NCI-H446 treated with DMSO at 0.1 percent for 48 hours (cell line): ENCODE results near the gene DNAAF9.

Experiments
- DNase-seq: peaks from one replicate; lab custom pipeline; 2025; lab: John Stamatoyannopoulos, UW

DNAAF9 gene

DNA sequence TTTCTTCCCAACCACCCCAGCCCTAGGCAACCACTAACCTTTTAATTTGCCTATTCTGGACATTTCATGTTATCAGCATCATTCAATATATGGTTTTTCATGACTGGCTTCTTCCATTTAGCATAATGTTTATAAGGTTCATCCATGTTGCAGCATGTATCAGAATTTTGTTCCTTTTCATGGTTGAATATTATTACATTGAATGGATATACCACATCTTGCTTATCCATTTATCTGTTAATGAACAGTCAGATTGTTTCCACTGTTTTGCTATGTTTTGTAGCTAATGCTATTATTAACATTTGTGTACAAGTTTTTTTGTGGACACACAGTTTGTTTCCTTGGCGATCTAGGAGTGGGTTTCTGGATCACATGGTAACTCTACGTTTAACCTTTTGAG lies 3.0 kb upstream of the DNAAF9 start:
- no peak for DNase-seq

DNA sequence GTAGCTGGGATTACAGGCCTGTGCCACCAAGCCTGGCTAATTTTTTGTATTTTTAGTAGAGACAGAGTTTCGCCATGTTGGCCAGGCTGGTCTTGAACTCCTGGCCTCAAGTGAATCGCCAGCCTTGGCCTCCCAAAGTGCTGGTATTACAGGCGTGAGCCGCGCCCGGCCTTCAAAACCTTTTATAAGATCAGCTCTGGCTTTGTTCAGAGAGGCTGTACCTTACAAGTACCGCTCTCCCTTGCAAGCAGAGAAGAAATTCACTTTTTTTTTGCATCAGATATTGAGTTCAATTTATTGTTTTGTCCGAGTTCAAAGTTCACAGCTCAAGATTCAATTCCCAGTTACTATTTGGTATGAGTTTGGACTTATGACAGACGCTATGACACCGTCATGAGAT lies 1.9 kb upstream of the DNAAF9 start:
- DNase-seq: no peak

DNA sequence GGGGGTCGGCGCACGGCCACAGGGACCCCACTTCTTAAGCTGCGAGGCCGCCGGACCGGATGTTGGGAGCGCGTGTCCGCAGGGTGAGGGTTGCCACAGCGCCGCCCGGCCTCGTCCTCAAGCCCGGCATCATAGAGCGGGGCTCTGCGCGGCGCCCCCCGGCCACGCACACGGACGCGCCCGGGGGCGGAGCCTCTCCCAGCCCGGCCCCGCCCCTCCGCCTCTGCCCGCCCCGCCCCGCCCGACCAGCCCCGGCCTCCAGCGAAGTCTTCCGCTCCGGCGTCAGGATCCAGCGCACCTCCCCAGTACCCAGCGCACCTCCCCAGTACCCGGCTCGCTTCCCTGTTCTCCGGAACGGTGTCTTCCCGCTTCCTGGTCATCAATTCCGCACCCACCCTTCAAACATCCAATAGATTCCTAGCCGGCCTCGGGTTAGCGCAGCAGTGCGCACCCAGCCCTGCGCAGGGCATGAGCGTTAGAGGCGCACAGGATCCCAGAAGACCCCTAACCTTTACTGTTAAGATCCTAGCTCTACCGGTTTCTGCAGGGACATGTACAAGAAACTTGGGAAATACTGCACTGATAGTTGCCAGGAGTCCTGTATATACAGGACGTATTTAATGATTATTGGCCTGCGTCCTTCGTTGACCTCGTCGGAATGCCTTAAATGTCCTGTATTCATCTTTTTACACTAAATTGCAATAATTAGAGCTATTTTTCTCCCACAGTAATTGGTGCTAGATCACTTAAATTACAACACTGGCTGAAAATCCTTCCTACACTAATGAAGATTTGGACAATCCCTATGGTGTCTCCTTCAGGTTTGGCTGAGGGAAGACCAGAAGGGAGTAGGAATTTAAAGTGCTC lies 535 bp upstream of the DNAAF9 start:
- DNase-seq: peak; percentile 43

DNA sequence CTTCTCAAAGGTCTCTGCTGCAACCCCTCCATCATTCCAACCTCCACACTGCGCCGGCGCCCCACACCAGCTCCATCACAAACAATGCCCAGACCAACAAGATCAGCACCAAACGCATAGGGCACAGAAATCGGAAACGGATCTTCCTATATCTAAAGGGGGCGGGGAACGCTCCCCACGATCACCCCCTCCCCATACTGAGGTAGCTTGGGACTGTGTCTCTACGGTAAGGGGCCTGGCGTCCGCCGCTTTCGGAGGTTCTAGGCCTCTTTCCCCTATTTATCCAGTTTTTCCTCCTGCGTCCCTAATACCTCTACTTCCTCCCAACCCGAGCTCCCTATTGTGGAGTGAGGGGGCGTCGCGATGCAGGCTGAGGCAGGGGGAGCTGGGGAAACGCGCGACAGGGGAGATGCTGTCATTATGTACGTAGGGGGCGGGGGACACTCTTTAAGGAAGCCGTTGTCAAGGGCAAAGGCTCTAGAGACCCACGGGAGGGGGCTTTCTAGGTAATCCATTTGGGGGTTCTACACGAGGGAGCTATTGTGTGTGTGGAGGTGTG lies 909 bp downstream of the DNAAF9 start:
- no peak for DNase-seq

DNA sequence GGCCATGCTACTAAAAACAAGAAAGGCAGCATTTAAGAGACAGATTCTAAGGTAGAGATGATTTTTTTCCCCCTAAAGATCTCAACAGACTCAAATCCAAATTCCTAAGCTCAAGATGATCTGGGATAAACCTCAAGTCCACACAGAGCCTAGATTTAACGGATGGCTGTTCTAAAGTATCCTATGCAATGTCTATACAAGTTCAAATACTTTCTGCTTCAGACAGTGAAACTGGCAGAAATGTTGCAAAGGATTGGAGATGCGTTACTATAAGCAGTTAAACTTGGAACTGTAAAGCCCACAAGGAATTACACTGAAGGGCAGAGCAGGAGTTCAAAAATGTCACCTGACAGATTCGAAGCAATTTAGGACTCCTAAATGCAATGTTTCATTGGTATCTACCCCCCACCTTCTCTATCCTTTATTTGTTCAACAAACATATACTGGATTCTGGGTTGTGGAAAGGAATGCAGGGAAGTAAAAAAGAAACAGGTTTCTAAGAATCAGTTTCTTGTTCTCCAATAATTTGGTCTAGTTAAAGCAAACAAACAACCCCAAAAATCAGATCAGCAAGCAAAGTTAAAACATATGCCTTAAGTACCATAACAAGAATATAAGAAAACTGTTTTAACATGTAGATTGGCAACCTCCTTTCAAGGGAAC lies 1.6 kb downstream of the DNAAF9 start:
- DNase-seq: no peak

DNA sequence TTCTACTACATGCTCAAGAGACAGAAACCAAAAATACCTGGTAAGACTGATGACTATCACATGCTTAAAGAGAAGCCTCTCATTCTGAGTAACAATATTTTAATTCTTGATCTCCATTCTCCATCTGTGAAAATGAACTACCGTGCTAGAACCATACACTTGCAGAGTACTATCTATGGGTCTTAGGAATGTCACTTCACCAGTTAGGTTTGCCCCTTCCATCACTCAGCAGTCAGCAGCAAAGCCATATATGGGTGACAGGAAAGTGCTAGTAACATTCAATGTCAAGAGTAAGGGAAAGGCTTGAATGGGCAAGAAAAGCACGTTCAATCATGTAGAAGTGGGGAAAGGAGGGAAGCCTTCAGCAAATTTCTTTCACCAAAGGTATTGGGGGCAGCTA lies 2.3 kb downstream of the DNAAF9 start:
- DNase-seq: no peak

DNA sequence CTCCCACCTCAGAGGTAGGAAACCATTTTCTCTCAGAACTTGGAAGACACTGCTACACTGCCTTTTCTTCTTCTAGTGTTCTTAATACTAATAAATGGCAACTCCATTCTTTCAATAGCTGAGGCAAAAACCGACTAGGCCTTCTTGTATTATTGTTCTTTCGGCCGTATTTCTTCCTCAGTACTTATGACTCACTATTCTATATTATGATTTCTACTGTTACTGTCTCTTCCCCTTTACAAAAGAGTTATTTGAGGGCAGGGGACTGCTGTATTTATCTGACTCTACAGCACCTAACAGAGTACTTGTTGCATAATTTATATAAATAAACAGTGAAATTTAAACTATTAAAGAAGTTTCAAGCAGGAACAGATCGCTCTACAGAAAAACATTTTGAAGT lies 3.1 kb downstream of the DNAAF9 start:
- DNase-seq: no peak

DNA sequence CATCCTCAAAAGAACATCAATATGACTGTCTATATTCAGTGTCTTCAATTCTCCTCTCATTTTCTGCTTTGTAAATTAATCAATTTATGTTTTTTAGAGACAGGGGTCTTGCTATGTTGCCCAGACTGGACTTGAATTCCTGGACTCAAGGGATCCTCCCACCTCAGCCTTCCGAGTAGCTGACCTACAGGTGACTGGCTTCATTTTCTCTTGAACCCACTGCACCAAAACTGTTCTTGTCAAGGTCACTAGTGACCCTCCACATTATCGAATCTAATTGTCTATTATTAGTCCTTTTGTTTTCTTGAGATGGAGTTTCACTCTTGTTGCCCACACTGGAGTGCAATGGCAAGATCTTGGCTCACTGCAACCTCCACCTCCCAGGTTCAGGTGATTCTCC lies 3.7 kb downstream of the DNAAF9 start:
- DNase-seq: no peak

DNA sequence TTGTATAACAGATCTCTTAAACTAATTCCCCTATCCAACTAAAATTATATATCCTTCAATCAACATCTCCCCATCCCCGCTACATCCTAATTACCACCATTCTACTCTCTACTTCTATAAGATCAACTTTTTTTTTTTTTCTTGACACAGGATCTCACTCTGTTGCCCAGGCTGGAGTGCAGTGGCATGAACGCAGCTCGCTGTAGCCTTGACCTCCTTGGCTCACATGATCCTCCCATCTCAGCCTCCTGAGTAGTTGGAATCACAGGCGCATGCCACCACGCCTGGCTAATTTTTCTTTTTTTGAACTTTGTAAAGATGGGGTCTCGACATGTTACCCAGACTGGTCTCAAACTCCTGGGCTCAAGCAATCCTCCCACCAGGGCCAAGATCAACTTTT lies 5.0 kb downstream of the DNAAF9 start:
- no peak for DNase-seq

DNA sequence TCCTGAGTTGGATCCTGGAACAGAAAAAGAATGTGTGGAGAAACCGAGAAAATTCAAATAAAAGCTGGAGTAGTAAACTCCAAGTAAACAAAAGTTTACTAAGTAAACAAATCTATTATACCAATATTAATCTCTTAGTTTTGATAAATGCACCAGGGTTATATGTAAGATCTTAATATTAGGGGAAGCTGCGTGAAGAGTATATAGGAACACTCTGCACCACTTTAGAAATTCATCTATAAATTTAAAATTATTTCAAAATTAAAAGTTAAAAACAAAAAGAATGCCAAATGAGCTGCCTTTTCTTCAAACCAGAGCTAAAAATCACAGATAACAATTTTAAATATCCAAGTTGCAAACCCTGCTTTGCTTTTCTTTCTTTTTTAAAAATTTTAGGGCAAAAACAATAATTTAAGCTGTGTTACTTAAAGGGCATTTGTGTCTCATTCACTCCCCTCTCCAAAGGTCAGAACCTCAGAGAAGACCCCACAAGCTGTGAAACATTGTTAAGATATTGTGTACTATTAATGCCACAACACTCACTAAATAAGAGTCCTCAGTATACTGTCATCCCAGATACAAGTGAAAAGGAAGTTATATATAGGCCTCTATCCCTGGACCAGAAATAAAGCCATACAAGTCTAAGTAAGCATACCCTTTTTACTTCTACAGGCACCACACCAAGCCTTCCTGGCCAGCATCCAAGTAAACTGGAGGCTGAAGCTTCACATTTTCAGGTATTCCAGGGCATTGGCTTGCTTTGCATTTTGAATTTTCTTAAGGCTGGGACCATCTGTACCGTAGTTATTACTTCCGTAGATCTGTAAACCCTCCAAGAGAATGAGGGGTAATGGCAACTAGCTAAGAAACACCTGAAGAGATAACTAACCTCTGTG lies 7.0 kb downstream of the DNAAF9 start:
- no peak for DNase-seq

DNA sequence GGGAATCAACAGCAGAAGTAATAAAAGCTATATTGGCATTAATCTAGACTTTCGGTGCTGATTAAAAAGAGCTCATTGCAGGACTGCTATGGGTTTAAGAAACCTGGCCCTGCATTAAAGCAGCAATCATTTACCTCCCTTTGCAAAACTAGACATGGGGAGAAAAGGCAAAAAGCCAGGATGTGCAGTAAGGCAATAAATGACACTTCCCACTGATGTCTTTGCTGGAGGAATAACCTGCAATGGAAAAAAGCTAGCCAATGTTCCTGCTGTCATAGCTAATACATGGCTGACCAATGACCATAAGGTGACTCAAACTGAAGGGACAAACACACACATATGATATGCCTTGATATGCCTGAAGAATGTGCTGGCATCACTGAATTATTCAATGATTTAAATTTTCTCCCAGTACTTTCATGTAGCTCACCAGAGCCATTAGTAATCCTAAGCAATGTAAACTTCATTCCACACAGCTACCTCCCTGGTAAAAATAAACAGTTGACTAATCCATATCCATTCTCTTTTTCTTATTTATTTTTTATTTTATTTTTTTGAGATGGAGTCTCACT lies 8.7 kb downstream of the DNAAF9 start:
- no peak for DNase-seq

DNA sequence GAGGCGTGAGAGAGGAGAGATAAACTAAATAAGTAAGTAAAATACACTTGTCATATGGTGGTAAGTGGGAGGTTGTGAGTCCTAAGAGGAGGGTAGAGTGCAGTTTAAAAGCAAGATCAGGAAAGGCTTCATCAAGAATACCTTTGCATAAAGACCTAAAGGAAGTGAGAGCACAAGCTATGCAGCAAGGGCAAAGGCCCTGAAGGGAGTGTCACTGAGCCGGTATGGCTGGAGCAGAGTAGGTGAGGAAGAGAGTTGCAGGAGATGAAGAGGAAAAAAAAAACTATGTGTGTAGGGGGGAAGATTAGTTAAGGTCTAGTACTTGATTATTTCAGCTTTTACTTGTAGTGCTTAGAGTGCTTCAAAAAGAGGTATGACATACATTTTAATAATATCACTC lies 11.0 kb downstream of the DNAAF9 start:
- DNase-seq: no peak

DNA sequence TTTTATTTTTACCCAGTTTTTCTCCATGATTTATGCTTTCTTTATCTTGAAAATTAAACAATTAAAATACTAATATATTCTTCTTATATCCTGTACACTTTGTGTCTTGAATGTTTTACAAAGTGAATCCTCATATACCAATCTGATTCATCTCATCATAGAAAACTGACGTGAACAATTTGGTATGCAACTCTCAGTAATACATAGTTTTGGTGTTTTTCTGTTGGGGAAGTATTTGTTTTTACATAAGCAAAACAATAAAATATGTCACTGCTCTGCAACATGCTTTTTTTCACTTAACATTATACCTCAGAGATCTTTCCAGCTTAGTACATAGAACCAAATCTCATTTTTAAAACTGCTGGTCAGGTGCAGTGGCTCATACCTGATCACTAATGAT lies 14.7 kb downstream of the DNAAF9 start:
- DNase-seq: no peak

DNA sequence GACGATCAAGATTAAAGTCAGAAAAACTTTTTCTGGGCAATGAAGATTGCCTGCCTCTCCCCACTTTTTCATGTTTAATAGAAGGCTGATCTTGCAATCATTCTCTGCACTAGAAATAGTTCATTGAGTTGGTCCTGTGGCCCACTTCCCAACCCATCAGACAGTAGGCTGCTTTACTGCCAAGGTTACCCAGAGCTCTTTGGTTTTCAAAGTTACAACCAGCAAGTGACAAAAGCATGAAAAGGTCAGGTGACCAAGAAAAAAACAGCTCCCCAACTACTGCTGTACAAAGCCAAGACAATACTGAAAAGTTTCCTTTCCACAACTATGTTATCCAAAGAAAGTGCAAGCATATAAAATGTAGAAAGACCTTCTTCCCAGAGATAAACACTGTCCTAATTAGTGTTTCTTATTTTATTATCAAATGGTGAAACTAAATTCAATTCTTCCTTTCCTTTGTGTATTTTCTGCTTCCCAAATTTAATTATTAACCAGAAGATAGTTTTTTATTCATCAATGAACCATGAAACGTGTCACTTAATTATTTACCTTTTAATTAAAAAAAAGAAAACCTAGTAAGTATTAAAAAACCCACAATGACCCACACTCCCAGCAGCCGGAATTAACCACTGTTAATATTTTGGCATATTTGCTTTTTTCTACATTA lies 16.6 kb downstream of the DNAAF9 start:
- DNase-seq: no peak

DNA sequence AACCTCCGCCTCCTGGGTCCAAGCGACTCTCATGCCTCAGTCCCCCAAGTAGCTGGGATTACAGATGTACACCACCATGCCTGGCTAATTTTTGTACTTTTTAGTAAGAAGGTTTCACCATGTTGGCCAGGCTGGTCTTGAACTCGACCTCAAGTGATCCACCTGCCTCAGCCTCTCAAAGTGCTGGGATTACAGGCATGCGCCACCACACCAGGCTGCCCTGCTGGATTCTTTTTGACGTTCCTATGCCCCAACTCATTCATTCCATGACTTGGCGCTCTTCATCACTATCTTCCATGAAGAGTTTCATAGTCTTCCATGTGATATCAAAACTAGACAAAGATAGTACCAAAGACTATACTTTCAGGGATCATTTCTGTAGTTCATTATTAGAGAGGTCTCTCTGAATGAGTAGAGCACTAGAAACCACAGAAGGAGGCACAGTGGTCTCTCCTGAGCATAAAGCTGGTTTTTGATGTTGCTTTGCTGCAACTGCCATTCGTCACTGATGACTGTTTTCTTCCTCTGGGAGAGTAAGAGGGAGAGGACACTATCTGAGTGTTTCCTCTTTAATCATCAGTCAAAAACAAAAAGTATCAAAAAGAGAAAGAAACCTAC lies 23.5 kb downstream of the DNAAF9 start:
- no peak for DNase-seq

DNA sequence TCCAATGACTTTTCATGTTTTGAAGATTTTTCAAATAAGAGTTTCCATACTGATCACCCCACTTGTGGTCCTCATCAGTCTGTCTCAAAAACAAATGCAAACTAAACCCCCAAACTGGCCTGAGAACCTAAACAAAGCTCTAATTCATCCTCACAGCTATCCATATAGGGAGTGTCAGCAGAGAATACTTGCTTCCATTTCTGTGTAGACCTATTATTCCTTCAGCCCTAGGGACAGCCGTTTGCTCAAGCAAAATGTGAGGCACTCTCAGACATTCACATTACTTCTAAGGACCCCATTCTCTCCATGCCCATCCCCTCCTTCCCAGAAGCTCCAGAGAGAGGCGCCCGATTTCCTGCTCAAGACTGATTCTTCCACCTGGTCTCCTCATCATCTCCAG lies 24.6 kb downstream of the DNAAF9 start:
- DNase-seq: no peak

DNA sequence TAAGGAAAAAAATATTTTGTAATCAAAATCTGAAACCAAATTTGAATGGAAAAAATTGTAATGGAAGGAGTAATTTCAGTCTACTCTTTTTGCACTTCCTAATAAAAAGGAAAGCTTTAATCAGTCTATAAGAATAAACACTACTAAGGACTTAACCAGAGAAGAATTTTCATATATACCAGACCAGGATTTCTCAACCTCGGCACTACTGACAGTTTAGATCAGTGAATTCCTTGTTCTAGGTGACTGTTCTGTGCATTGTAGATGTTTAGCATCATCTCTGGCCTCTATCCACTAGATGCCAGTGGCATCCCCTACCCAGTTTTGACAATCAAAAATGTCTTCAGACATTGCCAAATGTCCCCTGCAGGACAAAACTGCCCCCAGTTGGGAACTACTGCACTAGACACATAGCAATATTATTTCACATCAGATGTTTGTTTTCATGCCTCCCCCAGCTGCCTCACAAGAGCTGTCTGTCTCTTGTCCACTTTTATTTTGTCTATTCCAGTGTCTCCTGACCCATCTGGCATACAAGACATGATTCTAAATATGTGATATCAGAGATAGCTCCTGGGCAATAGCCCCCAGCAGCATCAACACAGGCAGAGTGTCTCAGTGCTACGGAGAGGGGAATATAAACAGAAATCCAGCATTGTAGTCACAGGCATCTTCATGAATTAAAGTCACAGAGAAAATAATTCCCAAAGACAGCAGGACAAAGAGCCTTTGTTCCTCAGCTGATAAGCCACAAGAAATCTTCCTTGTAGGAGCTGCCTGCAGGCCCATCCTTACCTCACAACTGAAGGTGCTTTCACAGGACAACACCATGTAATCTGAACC lies 27.0 kb downstream of the DNAAF9 start:
- no peak for DNase-seq

DNA sequence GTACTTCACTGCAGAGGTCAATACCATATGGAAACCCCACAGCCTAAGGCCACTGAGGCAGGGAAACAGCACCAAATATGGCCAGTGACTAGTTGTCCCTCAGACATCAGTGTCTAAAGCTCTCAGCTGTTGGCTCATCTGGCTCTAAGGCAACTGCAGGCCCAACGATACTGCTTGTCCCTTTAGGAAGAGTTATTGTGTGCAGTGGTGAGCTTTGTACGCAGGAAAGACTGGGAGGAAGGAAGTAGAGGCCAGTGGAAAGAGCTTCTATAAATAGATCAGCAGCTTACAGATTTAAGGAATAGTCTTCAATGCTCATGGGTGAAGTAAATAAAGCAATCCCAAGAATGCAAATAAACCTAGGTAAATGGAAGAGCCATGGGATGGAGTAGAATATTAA lies 29.3 kb downstream of the DNAAF9 start:
- no peak for DNase-seq

DNA sequence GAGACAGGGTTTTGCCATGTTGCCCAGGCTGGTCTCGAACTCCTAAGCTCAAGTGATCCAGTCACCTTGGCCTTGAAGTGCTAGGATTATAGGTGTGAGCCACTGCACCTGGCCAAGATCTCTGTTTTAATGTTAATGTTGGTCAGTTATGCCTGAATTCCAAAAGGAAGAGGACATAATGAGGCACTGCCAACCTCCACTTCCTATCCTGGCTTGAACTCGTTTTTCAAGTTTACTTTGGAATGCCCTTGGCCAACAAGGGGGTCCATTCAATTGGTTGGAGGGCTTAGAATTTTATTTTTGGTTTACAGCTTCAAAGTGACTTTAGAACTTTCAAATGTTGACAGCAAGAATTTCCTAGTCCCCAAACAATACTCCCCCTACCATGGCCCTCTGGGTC lies 29.8 kb downstream of the DNAAF9 start:
- DNase-seq: no peak

DNA sequence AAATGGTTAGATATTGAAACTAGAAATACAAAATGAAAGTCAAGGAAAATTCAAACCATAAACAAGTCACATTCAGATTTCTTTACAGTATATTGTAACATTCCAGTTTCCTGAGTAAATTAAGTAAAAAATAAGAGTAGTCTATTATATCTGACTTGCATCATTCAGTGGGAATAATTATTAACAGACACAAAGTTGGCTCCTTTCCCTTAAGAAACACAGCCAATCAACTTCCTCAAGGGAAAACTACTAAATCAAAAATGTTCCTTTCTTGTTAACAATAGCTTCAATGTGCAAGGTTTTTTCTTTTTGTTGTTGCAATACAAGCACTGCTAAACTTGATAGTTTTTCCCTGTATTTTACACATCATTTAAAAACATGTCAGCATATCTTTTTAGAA lies 33.2 kb downstream of the DNAAF9 start:
- DNase-seq: no peak
